Testis (tissue), 3 donors: ENCODE results near the gene COL5A2. TPM values are rescaled to one million over a fixed set of nuclear protein-coding genes. Genes with fewer than 3 reads are reported as not detected.
A peak's percentile ranks its signal among the peaks of the same experiment; 100 is the strongest.

ENCODE experiments used
- DNase-seq: peaks from one replicate; pipeline ENCODE4 v3.0.0-alpha.2; 2019
- H3K27ac ChIP-seq, 2 donors: fragments of 200-600 bp; sonication (generic); one replicate each; pipeline ENCODE4 v1.5.1; 2019
- H3K27me3 ChIP-seq: fragments of 200-600 bp; sonication (generic); one replicate; pipeline ENCODE4 v1.5.1; 2019
- H3K36me3 ChIP-seq: fragments of 200-600 bp; sonication (generic); one replicate; pipeline ENCODE4 v1.5.1; 2017; ENCODE audit warnings: low read depth; ENCODE audit errors: missing control alignments
- H3K4me1 ChIP-seq: fragments of 200-600 bp; sonication (generic); one replicate; pipeline ENCODE4 v1.5.1; 2019
- H3K4me3 ChIP-seq, 2 donors: fragments of 200-600 bp; sonication (generic); one replicate each; pipeline ENCODE4 v1.5.1; 2017 to 2019
- H3K9me3 ChIP-seq: fragments of 200-600 bp; sonication (generic); one replicate; pipeline ENCODE4 v1.5.1; 2017
- CTCF ChIP-seq, 3 experiments: fragments of 450-650 bp in 2 of 3; fragments of 200-600 bp in 1 of 3; sonication (generic) in 1 of 3; IDR thresholded peaks; one replicate each; pipeline ENCODE4 v1.5.1; 2016 to 2019; ENCODE audit warnings: antibody characterized with exemption in 3 of 3, mild to moderate bottlenecking in 2 of 3, moderate library complexity in 1 of 3
- POLR2A ChIP-seq: fragments of 450-650 bp; IDR thresholded peaks from one replicate; pipeline ENCODE4 v1.6.1; 2017; ENCODE audit warnings: antibody characterized with exemption, mild to moderate bottlenecking, moderate library complexity
- WGBS, 2 donors: methylation state at CpG; one replicate each; pipeline ENCODE4 v1.1.5; 2018; 5-methylcytosine and 5-hydroxymethylcytosine counted together
- intact Hi-C: fragments of 100-400 bp; cut with DNase I; formaldehyde crosslinking; loops from one replicate; pipeline ENCODE4 v1.15.1; 2023; ENCODE audit warnings: low total_unique reads
- microRNA-seq, 2 donors: library from miRNA; unstranded; fragments of <30 nt; microRNA quantifications; one replicate each; pipeline ENCODE4, GENCODE V29; 2016; ENCODE audit warnings: borderline number of aligned reads in 2 of 2, borderline replicate concordance in 1 of 2
- polyA plus RNA-seq: library from polyadenylated mRNA; stranded (reverse); fragments of 350-450 nt; fragmentation: Illumina TruSeq; extraction: RNeasy Lipid Tissue Mini Kit (QIAGEN cat#74804); gene quantifications from one replicate; pipeline ENCODE4 v1.2.3, GENCODE V29; 2014; ENCODE audit warnings: low read depth, low replicate concordance; ENCODE audit not compliant: insufficient read depth
- small RNA-seq, 2 donors: library from RNA; depleted of rRNA; stranded (forward); fragments of <200 nt; gene quantifications; one replicate each; pipeline ENCODE3, GENCODE V24; 2016
- total RNA-seq, 2 donors: library from RNA; depleted of rRNA; stranded (reverse); fragments of >200 nt; gene quantifications; one replicate each; pipeline ENCODE4 v1.2.3, GENCODE V29; 2016

The COL5A2 gene
- total and polyA plus RNA-seq, 3 donors from 2014 or later: 12.9 to 24.7 (median 15.7) TPM

- Histone ChIP-seq H3K4me1 (peaks cover 3% of the 10 kb centered on the region), H3K9me3 (no peaks in the 10 kb centered on the region), H3K36me3 (no peaks in the 10 kb centered on the region), H3K27me3 (no peaks in the 10 kb centered on the region), H3K27ac (peak overlapping the region in 1 of 2 donors; percentile 60), H3K4me3 (no peak overlapping the region)
- TF ChIP-seq CTCF (IDR thresholded peaks at IDR 0.05): peak in 1 of 3 experiments; percentile 38
- TF ChIP-seq POLR2A: no peak
- DNase-seq: no peak
- intact Hi-C loops: no loop called here
These were observed 195.5 kb downstream of the COL5A2 start for GRCh38 chr2:188984065-188984491.

GRCh38 chr2:188983427-188984064 lies 196.0 kb downstream of the COL5A2 start:
- no peaks in the 10 kb centered on the region for H3K36me3 ChIP-seq
- TF ChIP-seq CTCF (IDR thresholded peaks at IDR 0.05) (peak in 1 of 3 experiments; percentile 22), POLR2A (no peak)
- no peaks in the 10 kb centered on the region for H3K27me3 ChIP-seq
- no peaks in the 10 kb centered on the region for H3K9me3 ChIP-seq
- peaks cover 3% of the 10 kb centered on the region for H3K4me1 ChIP-seq
- peak overlapping the region in 1 of 2 donors; percentile 18 for H3K27ac ChIP-seq
- WGBS, 2 donors: 68 to 70% methylated on average over 4 of the region's 4 CpGs
- intact Hi-C loops: no loop called here
- no peak overlapping the region for H3K4me3 ChIP-seq
- DNase-seq: no peak

Small RNA genes within 50 kb of the gene (microRNA-seq; reads per million reads assigned to microRNA genes)
- gene MIR3129 (1.4 to 2.1 reads per million in 2 donors), gene MIR3606 (0 reads per million in 2 donors)

Small RNA genes within 50 kb of the gene (small RNA-seq; reads per million reads assigned to genes)
- 0 reads per million in 2 donors for gene MIR3129

Other genes with a start within 250 kb of the COL5A2 start
- 10 to 100 TPM; 31.3 to 39.7 TPM for gene COL3A1, start 205.4 kb downstream of the COL5A2 start, total RNA-seq
- 589 TPM for gene COL3A1, start 205.4 kb downstream of the COL5A2 start, polyA plus RNA-seq